Inferior parietal cortex (tissue), 1 donor: ENCODE results near the gene LRRC49.

Experiments used
- DNase-seq: peaks from one replicate; pipeline ENCODE4 v3.0.0-alpha.2; 2016; ENCODE audit errors: extremely low spot score

LRRC49 gene

GRCh38 chr15:71091601-71092000 is 199.0 kb downstream of the LRRC49 start:
- DNase-seq: no peak

- DNase-seq: no peak
Observed at GRCh38 chr15:71092056-71092600, 199.5 kb downstream of the LRRC49 start.

- DNase-seq: no peak
Observed at GRCh38 chr15:71093054-71094024, 200.7 kb downstream of the LRRC49 start.

- no peak for DNase-seq
Observed at GRCh38 chr15:71094137-71094536, 201.5 kb downstream of the LRRC49 start.

- DNase-seq: no peak
Observed at GRCh38 chr15:71096676-71097075, 204.1 kb downstream of the LRRC49 start.

GRCh38 chr15:71097890-71098289 is 205.3 kb downstream of the LRRC49 start:
- DNase-seq: no peak

GRCh38 chr15:71098920-71099319 is 206.3 kb downstream of the LRRC49 start:
- DNase-seq: no peak
